HG02642 (cell line): Measurements from ENCODE around the gene TBX18.

Experiments used
- ATAC-seq: cut with Tn5 transposase; IDR thresholded peaks from one replicate; pipeline ENCODE4 v1.9.1; 2021; ENCODE audit warnings: mild to moderate bottlenecking; ENCODE audit not compliant: unreplicated experiment, poor library complexity

The TBX18 gene

DNA sequence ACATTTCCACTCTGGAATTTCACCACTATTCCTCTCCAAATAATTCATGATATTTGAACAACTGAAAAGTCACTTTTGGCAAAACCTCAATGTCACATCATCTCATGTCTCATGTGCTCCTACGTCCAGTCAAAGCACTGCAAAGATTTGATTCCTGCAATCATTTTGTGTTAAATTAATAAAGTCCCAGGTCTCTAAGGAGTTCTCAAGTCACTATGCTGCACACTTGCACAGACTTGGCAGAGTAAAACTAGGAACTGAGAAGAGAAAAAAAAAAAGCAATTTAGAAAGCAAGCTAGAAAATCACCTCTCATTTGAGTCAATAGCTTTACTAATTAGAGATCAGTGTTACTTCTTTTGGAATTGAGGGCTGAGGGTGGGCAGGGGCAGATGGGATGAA, 11.2 kb downstream of the TBX18 start:
- no peak for ATAC-seq

- ATAC-seq: no peak
These were observed 12.1 kb downstream of the TBX18 start for GRCh38 chr6:84752118-84752850.

GRCh38 chr6:84749181-84749580, 15.2 kb downstream of the TBX18 start:
- no peak for ATAC-seq

DNA sequence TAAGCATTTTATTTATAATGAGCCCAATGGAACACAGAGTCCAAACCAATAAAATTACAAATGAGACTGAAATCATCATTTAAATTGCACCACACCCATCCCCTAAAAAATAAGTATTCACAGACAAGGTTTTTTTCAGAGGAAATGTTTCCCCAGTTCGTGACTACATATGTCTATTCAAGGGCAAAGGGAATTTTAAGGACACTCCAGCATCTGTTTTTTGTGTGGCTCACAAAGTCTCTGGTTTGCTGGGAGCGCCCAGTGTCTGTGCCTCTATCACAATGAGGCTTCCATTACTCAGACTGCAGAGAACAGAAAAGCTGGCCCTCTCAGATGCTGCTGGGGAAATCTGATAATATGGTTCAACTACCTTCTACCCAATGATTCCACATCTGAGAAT, 16.0 kb downstream of the TBX18 start:
- no peak for ATAC-seq

DNA sequence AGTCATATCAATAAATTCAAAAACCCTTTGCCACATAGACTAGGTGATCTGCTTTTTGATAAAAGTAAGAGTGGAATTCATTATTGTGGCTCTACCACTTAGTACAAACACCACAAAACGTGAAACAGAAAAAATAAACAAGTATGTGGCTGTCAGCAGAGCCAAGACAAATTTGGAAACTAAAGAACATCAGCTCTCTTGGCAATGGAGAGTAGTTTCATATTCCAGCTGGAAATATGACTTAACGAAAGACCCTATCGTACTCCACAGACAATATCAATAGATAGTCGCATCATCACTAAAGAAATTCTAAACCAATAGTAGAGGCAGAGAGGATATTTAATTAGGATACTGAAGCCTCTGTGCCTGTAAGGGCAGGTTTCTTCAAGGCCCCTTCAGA, 20.8 kb downstream of the TBX18 start:
- ATAC-seq: no peak

DNA sequence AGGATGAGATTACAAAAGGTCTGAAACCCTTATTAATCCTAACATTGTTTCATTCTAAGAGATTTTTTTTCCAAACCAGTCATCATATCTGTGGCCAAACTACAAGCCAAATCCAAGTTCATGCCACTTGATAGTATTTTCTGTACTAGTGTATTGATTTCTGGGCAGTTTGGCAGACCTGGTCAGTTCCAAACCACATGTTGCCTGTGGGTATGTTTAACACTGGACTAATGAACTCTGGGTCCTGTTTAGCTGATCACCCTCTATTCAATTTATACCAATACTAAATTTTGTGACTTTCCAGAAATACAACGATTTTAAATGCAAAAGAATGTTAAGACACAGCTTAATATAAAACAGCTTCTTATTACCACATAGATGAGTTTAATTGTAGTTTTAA, 24.0 kb downstream of the TBX18 start:
- ATAC-seq: no peak

DNA sequence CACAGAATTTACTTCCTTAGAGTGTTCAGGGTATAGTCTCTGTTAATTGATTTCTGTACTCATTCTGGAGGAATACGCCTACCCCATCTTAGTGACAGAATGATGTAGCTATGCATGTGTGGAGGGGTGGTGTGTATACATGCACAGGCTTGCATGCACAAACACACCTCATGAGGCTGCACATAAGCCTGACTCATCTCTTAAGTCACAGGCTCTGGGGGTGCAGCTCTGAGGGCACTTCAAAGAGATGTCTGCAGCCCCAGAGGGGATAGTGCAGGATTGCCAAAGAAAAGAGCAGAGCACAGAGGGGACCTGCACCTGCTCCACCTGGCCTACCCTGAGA, 24.6 kb downstream of the TBX18 start:
- no peak for ATAC-seq

DNA sequence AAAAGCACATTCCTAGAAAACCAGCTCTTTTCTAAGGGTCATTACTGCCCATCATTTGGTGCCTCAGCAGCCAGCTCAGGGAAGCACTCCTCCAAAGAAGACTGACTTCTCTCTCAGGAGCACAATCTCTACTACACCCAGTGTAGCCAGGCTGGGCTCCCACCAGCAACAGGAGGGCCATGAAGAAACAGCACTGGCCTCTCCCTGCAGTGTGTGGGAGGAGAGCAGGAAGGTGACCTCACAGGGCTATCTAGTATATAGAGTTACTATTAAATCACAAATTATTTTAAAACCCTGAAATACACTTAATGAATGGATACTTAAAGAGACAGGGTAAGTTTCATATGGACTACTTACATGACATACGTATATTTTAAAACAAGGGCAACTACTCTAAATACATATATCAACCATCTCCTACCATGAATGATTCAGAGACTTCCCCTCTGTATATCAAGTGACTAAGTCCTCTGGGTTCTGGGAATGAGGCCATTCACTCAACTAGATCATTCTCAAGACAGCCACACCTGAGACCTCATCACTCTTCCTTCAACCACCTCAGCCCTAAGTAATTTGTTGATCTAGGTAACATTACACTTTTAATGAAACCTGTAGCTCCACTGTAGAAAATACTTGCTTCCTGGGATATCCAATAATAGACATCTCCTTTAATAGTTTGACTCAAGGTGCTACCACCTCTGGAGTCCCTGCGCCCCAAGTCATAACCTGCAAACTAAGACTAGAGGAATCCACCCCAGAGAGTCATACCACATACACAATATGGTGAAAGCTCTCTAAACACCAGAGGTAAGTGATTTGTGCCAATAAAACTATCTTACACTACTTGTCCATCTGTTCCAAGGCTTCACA, 25.2 kb downstream of the TBX18 start:
- ATAC-seq: no peak

DNA sequence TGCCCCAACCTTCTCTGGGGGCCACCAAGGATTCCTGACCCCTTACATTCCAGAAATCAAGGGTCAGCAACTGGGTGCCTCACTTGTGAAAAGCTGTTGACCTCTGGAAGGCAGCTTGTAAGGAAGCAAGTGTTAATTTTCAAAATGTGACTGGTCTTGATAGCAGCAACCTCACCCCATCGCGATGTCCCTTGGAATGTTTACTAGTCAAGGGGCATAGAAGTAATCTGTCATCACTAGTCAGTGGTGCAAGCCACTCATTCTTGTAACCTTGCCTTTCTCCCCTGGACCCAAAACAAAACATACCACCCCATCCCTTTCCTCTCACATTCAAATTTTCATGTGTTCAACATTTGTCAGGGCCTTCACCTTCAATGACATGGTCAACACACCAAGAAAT, 30.5 kb downstream of the TBX18 start:
- ATAC-seq: no peak

GRCh38 chr6:84731901-84732300, 32.5 kb downstream of the TBX18 start:
- no peak for ATAC-seq

DNA sequence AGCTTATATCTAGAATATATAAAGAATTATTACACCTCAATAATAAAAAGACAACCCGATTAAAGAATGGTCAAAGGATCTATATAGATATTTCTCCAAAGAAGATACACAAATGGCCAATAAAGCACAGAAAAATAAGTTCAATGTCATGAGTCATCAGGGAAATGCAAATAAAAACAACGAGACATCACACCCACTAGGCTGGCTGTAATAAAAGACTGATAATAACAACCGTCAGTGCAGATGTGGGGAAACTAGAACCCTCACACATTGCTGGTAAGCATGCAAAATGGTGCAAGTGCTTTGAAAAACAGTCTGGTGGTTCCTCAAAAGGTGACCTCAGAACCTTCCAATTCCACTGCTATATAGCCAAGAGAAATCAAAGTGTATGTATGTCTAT, 33.0 kb downstream of the TBX18 start:
- no peak for ATAC-seq

DNA sequence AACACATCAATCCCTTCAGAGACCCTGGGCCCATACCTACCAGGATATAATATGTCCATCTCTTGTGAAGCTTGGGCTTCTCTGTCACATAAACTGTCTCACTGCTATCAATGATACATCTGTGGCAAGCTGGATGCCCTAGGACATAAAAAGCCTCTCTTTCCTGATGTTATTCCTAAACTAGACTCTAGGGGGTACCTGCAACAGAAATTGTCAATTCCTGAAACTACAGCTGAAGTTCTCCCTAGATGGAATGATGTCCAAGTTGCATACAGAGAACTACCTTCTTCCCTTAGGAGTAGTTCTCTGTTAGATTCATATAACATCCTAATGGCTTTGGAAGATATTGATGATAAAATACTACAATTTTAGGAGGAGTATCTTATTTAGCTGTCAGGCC, 35.8 kb downstream of the TBX18 start:
- no peak for ATAC-seq

GRCh38 chr6:84719152-84719551, 45.2 kb downstream of the TBX18 start:
- ATAC-seq: no peak

- no peak for ATAC-seq
These were observed 46.1 kb downstream of the TBX18 start for GRCh38 chr6:84718038-84718955.

DNA sequence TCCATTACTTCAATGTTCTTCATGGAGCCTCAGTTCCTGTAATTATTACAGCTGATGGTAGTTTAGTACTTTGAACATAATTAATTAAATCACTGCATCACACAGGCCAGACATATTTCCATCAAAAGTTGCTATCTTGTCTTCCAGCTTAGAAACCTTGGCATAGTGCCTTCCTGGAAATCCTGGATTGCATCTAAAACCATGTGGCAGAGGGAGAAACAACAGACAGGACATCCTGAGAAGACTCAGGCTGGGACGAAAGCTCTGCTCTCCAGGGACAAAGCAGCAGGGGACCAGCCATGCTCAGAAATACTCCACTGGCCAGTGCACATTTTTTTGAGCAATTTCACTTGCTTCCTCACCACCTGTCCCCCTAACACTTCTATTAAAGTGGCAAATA, 55.3 kb downstream of the TBX18 start:
- ATAC-seq: no peak

DNA sequence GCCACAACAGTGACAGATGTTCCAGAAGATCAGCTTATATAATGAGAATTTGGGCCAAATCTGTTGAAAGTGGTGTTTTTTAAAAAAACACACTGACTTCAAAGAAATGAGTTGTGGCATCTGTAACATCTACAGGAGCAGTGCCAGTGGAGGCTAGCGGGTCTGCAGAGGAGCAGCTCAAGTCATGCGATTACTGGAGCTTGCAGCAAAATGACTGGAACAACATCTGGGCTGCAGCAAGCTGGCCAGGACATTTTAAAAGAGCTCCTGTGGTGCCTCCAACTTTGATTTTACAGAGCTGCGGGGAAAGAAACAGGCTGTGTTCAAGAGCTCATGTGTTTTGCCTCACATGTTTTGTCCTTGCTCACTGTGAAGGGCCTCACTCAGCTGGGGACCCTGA, 57.2 kb downstream of the TBX18 start:
- no peak for ATAC-seq

- ATAC-seq: no peak
These were observed 68.2 kb downstream of the TBX18 start for GRCh38 chr6:84696166-84696565.

DNA sequence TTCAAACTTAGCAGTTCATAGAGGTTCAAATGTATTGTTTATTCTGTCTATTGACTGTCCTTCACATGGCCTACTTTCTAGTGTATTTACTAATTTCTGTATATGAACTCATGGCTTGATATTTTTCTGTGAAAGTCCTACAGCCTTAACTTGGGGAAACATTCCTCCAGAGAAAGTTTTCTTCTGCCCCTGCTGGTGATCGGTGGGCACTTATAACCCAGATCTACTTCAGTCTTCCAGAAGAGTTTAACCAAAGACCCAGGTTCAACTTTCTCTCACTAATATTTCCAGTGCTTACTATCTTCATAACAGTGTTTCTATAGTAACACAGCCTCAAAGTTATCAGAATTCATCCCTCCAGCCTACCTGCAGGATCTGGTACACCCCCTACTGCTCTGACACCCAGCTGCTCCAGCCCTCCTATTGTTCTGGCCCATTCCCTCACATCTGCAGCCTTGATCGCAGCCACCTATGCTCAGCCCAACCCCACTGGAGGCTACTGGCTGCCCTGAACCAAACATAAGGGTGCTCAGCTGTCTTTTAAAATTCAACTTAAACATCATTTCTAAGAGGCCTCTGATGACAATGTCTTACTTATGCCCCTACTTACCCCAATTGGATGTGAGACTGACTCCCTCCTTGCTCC, 72.3 kb downstream of the TBX18 start:
- ATAC-seq: no peak

- ATAC-seq: no peak
These were observed 76.1 kb downstream of the TBX18 start for GRCh38 chr6:84688141-84688873.

- ATAC-seq: no peak
These were observed 77.0 kb downstream of the TBX18 start for GRCh38 chr6:84687431-84687830.
